GM20431 (cell line): Measurements from ENCODE around the gene SCAPER.
"Not testable (repeated sequence)": the region's sequence is repeated elsewhere in the genome, so short reads cannot be mapped to it uniquely, and the experiment has no call there.

ENCODE experiments used
- in situ Hi-C: fragments of 300-500 bp; cut with MseI, MboI; formaldehyde crosslinking; loops from one replicate; pipeline ENCODE4 v1.15.0; 2020; ENCODE audit warnings: low sequenced_read_pairs; ENCODE audit not compliant: unreplicated experiment

The SCAPER gene

GRCh38 chr15:76312540-76313174 is 592.5 kb downstream of the SCAPER start:
- in situ Hi-C loops = no loop called here

- in situ Hi-C loops = no loop called here
These were observed 593.8 kb downstream of the SCAPER start, which contains the start of gene ETFA for GRCh38 chr15:76311100-76311953. Gene ETFA, minus strand, starts transcription at chr15:76311469. Its CDS starts 81 bp downstream, at chr15:76311388.

GRCh38 chr15:76310475-76311099 is 594.6 kb downstream of the SCAPER start:
- in situ Hi-C loops = no loop called here

- in situ Hi-C loops = no loop called here
These were observed 595.4 kb downstream of the SCAPER start for GRCh38 chr15:76309601-76310330.

- in situ Hi-C loops = no loop called here
These were observed 601.2 kb downstream of the SCAPER start for GRCh38 chr15:76303909-76304308.

- in situ Hi-C loops = no loop called here
These were observed 605.4 kb downstream of the SCAPER start for GRCh38 chr15:76299786-76300185.

GRCh38 chr15:76298986-76299385 is 606.2 kb downstream of the SCAPER start:
- in situ Hi-C loops = no loop called here

GRCh38 chr15:76297951-76298350 is 607.2 kb downstream of the SCAPER start:
- in situ Hi-C loops = not testable (repeated sequence)
